Stimulated activated CD4-positive, alpha-beta T cell treated with anti-CD3 and anti-CD28 coated beads, TNF-alpha, amount 100 ng/mL, for 1 hour (primary cell): ENCODE measurements around the gene KTN1.

ENCODE experiments used
- DNase-seq, 3 donors: peaks; one replicate each; pipeline ENCODE4 v3.0.0-alpha.2; 2020; ENCODE audit warnings: low read depth in 3 of 3, low spot score in 1 of 3

The KTN1 gene

DNA sequence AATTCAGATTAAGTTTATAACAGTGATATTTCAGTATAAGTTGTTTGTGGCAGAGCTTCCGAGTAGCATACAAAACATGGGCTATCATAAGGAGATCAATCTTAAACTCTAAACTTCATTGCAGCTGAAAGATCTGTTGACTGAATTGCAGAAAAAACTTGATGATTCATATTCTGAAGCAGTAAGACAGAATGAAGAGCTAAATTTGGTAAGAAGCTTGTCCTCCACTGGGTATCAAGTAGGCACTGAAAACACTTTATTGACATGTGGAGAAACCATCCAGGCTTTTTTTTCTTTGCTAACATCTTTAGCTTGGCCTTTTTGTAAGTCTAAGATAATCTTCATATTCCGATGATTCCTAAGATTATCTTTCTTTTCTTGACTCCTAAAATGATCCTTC lies 93.0 kb downstream of the KTN1 start:
- DNase-seq = no peak

DNA sequence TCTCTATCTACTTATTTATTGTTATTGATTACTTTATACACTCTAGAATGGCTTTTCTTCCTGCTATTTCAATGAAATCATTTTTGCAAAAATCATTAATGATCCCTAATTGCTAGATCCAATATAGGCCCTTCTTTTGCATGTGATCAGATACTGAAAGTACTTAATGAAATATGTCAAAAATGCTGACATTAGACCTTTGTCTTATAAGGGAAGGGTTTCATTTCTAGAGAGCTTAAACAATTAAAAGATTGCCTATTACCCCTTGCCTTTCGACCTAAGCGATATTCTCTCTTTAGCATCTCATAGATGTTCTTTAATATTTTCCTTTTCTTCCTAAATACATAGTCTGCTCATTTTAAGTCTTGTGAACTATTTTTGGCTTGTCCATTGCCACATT lies 101.1 kb downstream of the KTN1 start:
- no peak for DNase-seq

DNA sequence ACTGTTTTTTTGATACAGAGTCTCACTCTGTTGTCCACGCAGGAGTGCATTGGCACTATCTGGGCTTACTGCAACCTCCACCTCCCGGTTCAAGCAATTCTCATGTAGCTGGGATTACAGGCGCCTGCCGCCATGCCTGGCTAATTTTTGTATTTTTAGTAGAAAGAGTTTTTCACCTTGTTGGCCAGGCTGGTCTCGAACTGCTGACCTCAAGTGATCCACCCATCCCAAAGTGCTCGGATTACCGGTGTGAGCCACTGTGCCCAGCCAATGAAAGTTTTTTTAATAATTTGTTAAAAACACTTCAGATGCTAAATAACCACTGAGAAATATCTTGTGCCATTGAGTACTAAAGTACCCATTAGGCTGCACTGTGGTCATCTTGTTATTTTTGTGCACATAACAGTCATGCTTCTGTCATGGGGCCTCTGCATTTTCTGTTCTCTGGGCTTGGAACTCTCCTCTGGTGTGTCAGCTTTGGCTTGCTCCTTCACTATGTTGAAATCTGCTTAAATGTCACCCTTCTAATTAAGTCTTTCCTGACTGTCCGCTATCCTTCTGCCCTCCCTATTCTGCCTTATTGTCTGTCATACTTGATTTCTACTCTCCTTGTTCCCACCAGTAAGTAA lies 105.1 kb downstream of the KTN1 start:
- DNase-seq = no peak

GRCh38 chr14:55686713-55687112 lies 106.7 kb downstream of the KTN1 start:
- no peak for DNase-seq

DNA sequence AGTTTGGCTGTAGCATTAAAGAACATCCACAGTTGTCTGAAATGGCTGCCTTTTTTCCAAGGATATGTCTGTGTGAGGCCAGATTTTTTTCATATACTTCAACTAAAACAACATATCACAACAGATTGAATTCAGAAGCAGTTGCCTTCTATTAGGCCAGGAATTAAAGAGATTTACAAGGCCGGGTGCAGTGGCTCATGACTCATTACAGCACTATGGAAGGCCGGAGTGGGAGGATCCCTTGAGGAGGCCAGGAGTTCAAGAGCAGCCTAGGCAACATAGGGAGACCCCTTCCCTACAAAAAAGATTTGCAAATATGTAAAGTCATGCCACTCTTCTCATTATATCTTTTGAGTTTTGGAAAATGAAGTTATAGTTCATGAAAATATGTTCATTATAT lies 108.6 kb downstream of the KTN1 start:
- DNase-seq = no peak

GRCh38 chr14:55689981-55690871 lies 110.2 kb downstream of the KTN1 start:
- no peak for DNase-seq

- DNase-seq = no peak
Observed at GRCh38 chr14:55691659-55692058, 111.7 kb downstream of the KTN1 start.

GRCh38 chr14:55693904-55694303 lies 113.9 kb downstream of the KTN1 start:
- DNase-seq = no peak

DNA sequence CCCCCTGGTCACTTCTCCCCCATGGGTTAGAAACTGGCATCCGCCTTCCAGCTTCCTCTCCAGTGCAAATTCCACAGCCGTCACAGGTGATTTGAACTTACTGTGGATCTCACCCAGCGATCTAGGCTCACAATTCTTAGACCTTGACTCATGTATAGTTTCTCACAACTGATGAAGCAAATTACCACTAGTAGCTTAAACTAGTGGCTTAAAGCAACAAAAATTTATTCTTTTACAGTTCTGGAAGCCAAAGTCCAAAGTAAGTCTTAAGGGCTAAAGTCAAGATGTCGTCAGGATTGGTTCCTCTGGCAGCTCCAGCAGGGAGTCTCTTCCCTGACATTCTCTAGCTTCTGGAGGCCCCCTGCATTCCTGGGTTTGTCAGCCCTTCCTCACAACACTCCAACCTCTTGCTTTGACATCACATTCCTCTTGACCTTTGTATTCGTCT lies 117.4 kb downstream of the KTN1 start:
- DNase-seq = no peak

DNA sequence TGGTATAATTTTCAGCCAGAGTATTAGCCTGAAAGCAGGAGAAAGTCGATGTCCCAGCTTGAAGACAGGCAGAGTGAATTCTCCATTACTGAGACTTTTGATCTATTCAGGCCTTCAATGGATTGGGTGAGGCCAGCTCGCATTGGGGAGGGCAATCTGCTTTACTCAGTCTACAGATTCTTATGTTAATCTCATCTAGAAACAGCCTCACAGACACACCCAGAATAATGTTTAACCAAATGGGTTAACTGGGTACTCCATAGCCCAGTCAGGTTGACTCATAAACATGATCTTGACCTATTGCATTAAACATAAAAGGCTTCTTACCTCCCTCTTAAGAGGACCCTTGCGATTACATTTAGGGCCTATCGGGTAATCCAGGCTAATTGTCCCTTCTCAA lies 118.0 kb downstream of the KTN1 start:
- no peak for DNase-seq

- no peak for DNase-seq
Observed at GRCh38 chr14:55699131-55700057, 119.4 kb downstream of the KTN1 start.

GRCh38 chr14:55701638-55702037 lies 121.6 kb downstream of the KTN1 start:
- DNase-seq = no peak

- no peak for DNase-seq
Observed at GRCh38 chr14:55702511-55702910, 122.5 kb downstream of the KTN1 start.

DNA sequence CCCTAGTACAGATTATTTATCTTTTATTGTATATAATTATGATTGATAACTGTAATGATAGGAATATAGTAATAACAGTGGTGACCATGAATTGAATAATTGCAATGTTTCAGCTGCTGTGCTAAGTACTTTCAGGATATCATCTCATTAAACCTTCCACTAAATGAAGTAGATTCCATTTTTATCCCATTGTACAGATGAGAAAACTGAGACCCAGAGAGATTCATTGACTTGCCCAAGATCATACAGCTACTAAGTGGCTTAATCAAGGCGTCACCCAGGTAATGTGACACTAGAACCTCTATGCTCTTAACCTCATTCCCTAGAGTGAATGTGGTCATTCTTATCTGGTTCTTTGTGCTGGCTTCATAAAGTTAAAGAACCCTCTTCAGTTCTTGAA lies 124.6 kb downstream of the KTN1 start:
- no peak for DNase-seq

DNA sequence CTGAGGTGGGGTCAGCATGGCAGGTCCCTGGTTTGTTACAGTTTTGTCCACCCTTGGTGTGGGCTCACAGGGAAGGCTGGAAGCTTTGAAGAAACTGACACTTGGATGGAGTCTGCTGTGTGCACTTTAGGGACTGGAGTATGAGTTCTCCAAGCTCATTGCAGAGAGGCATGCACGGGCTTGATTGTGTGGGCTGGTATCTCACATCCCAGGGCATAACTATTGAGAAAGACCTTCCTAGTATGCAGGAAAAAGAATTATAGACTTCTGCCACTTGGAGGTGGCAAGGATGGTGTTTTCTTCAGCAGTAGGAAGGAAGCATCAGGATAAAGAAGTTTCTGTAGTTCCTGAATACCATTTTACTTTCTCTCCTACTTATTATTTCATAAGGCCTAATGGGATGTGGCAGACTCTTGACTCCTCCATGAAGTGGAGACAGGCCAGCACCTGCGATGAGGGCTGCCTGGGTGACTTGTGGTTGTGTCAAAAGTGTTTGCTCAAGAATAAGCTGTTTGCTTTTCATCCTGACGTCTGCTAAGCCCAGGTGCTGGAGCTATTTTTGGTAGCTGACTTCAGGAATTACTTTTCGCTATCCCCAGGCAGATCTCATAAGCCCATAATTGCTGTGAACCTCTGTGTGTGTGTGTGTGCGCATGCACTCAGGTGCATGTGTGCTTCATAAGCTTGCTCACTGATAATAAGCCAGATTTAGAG lies 125.8 kb downstream of the KTN1 start:
- no peak for DNase-seq

GRCh38 chr14:55706365-55706684 lies 126.3 kb downstream of the KTN1 start:
- DNase-seq = no peak

DNA sequence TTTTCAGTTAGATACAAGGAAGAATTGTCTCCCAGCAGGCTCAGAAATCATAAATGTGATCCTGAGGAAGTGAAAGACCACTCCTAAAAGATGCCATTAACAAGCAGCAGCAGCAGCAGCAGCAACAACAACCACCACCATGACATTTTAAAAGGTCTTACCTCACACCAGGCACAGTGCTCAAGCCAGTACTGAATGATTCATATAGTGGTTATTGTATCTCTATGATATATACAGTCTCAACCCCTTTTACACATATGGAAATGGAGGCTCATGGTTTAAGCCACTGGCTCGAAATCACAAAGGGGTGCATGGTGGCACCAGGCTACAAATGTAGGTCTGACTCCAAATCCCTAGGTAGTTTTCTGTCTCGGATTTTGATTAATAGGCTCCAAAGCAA lies 126.9 kb downstream of the KTN1 start:
- no peak for DNase-seq

DNA sequence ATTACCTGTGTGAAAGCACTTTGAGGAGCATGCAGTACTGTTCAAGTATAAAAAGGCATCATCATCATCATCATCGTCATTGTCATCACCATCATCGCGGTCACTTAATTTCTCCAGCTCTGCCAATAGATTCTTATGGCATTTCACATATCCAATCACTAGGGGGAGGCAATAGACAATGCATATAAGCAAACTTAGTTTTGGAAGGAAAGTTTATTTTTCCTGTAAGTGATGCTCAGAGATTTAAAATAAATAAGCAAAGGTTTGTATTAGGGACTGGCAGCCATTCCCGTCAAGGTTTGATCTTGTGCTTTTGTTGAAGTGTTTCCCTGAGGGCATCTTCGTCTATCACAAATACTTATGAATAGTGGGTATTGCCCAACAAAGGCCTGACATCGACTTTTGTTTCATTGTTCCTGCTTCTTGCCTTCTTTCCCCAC lies 127.4 kb downstream of the KTN1 start:
- no peak for DNase-seq

DNA sequence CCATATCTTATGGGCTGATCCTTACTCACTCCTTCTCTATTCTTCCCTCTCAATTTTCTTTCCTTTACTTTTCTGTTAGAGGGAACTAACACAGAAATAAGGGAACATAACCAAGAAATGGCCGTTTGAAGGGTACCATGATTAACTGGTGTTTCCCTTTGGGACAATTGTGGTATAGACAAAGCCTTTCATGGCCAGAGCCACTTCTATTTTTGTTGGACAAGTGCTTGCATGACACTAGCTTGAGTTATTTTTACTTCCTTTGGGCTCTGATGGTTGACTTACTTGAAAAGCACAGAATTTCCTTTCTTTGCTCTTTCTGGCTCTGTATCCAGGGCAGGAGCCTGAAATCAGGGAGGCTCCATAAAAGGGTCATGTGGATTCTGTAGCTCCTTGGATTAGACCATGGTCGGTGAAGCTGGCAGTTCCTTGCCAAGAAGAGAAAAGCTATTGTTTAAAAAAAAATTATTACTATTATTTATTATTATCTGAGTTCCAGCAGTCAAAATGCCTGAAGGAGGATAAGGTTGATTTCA lies 130.6 kb downstream of the KTN1 start:
- no peak for DNase-seq

DNA sequence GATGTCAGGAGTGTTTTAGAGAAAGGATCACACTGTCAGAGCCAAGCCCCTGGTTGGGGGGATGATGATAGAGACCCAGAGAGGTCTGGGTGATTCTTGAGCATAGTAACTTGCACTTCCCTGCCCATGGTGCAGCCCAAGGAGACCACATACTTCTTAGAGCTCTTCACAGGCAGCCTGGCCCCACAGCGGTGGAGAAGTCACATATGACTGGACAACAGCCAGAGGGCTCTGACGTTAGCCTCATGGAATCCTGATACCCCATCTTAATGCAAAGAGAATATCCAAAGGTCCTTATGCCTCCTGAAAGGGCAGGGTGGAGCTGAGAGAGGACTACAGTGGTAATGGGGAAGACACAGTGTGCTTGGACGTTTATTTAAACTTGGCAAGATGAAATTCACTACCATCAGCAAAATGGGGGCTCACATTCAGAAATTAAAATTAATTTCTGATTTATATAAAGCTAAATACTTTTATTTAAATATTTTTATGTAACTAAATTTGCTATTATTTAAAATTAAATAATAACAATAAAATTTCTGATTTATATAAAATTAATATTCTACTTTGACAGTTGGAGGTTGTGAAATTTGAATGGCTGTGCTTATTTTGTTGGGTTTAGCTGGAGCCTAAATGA lies 131.3 kb downstream of the KTN1 start:
- no peak for DNase-seq
